Cardiac muscle cell (in vitro differentiated cells and primary cell): ENCODE data around the gene MAST4. TPM values are rescaled to one million over a fixed set of nuclear protein-coding genes. Genes with fewer than 3 reads are reported as not detected.

ENCODE experiments used
- DNase-seq, 2 donors: peaks; one replicate each; pipeline versions ENCODE4 v3.0.0 to v3.0.0-alpha.2; 2010 to 2017; ENCODE audit warnings: low read depth in 1 of 2, low spot score in 1 of 2
- H3K27ac ChIP-seq: fragments of 200-600 bp; sonication (generic); 2 replicates; pipeline ENCODE4 v1.5.1; 2016
- H3K27me3 ChIP-seq: fragments of 200-600 bp; sonication (generic); 2 replicates; pipeline ENCODE4 v1.6.0; 2016; ENCODE audit warnings: control low read depth
- H3K36me3 ChIP-seq: fragments of 200-600 bp; sonication (generic); 2 replicates; pipeline ENCODE4 v1.5.1; 2016; ENCODE audit warnings: control low read depth
- H3K4me1 ChIP-seq: fragments of 200-600 bp; sonication (generic); 2 replicates; pipeline ENCODE4 v1.8.1; 2017; ENCODE audit warnings: low read depth, mild to moderate bottlenecking, mixed run types
- H3K4me3 ChIP-seq: fragments of 200-600 bp; sonication (generic); 2 replicates; pipeline ENCODE4 v1.5.1; 2016; ENCODE audit warnings: mild to moderate bottlenecking
- H3K9me3 ChIP-seq: fragments of 200-600 bp; sonication (generic); 2 replicates; pipeline ENCODE4 v1.5.1; 2017; ENCODE audit warnings: low read depth, mild to moderate bottlenecking, control low read depth
- polyA plus RNA-seq: library from polyadenylated mRNA; unstranded; fragments of >200 nt; fragmentation: Nextera tagmentation; extraction: Ambion mirVana; gene quantifications from 2 replicates; pipeline ENCODE4 v1.2.1, GENCODE V29; 2016
- total RNA-seq: library from RNA; depleted of rRNA; stranded (reverse); fragments of >200 nt; gene quantifications from 2 replicates; pipeline ENCODE4 v1.2.3, GENCODE V29; 2016
- TF ChIP-seq, protein P1 (sequence below): IDR thresholded peaks from 2 replicates; pipeline ENCODE4 v1.5.1; 2012; ENCODE audit warnings: low read depth, mild to moderate bottlenecking, low read length

MAST4 gene
- total and polyA plus RNA-seq, 2 experiments from 2014 or later = 33.1 to 58.0 TPM

GRCh38 chr5:67009028-67009427, 412.8 kb downstream of the MAST4 start:
- H3K27ac ChIP-seq = no peak overlapping the region
- TF ChIP-seq, protein P1, sequence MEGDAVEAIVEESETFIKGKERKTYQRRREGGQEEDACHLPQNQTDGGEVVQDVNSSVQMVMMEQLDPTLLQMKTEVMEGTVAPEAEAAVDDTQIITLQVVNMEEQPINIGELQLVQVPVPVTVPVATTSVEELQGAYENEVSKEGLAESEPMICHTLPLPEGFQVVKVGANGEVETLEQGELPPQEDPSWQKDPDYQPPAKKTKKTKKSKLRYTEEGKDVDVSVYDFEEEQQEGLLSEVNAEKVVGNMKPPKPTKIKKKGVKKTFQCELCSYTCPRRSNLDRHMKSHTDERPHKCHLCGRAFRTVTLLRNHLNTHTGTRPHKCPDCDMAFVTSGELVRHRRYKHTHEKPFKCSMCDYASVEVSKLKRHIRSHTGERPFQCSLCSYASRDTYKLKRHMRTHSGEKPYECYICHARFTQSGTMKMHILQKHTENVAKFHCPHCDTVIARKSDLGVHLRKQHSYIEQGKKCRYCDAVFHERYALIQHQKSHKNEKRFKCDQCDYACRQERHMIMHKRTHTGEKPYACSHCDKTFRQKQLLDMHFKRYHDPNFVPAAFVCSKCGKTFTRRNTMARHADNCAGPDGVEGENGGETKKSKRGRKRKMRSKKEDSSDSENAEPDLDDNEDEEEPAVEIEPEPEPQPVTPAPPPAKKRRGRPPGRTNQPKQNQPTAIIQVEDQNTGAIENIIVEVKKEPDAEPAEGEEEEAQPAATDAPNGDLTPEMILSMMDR = no peak
- no peaks in the 10 kb centered on the region for H3K36me3 ChIP-seq
- no peaks in the 10 kb centered on the region for H3K9me3 ChIP-seq
- H3K27me3 ChIP-seq = no peaks in the 10 kb centered on the region
- no peak overlapping the region for H3K4me3 ChIP-seq
- no peak for DNase-seq
- peaks cover 51% of the 10 kb centered on the region for H3K4me1 ChIP-seq

- Histone ChIP-seq H3K27ac (no peak overlapping the region), H3K4me3 (no peak overlapping the region), H3K9me3 (no peaks in the 10 kb centered on the region), H3K4me1 (peaks cover 64% of the 10 kb centered on the region), H3K36me3 (no peaks in the 10 kb centered on the region), H3K27me3 (no peaks in the 10 kb centered on the region)
- peak in 1 of 2 donors; percentile 40 for DNase-seq
- TF ChIP-seq, protein P1 = no peak
Measured at GRCh38 chr5:67010684-67011409, 414.7 kb downstream of the MAST4 start.

- H3K9me3 ChIP-seq = no peaks in the 10 kb centered on the region
- no peaks in the 10 kb centered on the region for H3K36me3 ChIP-seq
- H3K4me1 ChIP-seq = peaks cover 59% of the 10 kb centered on the region
- TF ChIP-seq, protein P1 = no peak
- no peaks in the 10 kb centered on the region for H3K27me3 ChIP-seq
- H3K4me3 ChIP-seq = no peak overlapping the region
- no peak overlapping the region for H3K27ac ChIP-seq
- no peak for DNase-seq
Measured at GRCh38 chr5:67011422-67011821, 415.2 kb downstream of the MAST4 start.

GRCh38 chr5:67012171-67012570, 416.0 kb downstream of the MAST4 start:
- H3K36me3 ChIP-seq = no peaks in the 10 kb centered on the region
- H3K27me3 ChIP-seq = no peaks in the 10 kb centered on the region
- H3K4me3 ChIP-seq = no peak overlapping the region
- TF ChIP-seq, protein P1 = no peak
- no peak for DNase-seq
- H3K9me3 ChIP-seq = no peaks in the 10 kb centered on the region
- H3K27ac ChIP-seq = no peak overlapping the region
- peaks cover 52% of the 10 kb centered on the region for H3K4me1 ChIP-seq

DNA sequence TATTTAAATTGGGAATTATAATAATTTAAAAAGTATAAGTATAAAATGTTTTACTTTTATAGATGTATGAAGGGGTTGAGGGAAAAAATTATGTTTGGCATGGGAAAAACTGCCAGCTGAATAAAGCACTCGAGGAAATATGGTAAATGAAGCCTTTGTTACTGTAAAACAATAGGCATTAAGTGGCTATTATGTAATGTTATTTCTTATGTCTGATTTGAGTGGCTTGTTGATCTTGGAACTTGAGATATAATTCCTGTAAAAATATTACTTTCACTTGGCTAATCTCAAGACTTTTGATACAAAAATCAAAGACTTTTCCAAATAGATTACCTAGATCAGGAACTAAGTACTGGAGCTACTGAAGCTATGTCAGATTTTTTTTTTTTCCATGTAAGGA, 417.5 kb downstream of the MAST4 start:
- DNase-seq = no peak
- H3K4me1 ChIP-seq = peaks cover 43% of the 10 kb centered on the region

More for the DNA sequence above, 417.5 kb downstream of the MAST4 start:
- Histone ChIP-seq H3K36me3 (no peaks in the 10 kb centered on the region), H3K27me3 (no peaks in the 10 kb centered on the region), H3K9me3 (no peaks in the 10 kb centered on the region), H3K4me3 (no peak overlapping the region), H3K27ac (no peak overlapping the region)
- TF ChIP-seq, protein P1 = no peak
